GM18499 (cell line): ENCODE data around the gene RPS6KA1.
"Not testable (repeated sequence)": the region's sequence is repeated elsewhere in the genome, so short reads cannot be mapped to it uniquely, and the experiment has no call there.

Experiments
- ATAC-seq: cut with Tn5 transposase; IDR thresholded peaks from one replicate; pipeline ENCODE4 v1.9.1; 2021; ENCODE audit warnings: moderate number of reproducible peaks; ENCODE audit not compliant: insufficient read depth, unreplicated experiment

RPS6KA1 gene

DNA sequence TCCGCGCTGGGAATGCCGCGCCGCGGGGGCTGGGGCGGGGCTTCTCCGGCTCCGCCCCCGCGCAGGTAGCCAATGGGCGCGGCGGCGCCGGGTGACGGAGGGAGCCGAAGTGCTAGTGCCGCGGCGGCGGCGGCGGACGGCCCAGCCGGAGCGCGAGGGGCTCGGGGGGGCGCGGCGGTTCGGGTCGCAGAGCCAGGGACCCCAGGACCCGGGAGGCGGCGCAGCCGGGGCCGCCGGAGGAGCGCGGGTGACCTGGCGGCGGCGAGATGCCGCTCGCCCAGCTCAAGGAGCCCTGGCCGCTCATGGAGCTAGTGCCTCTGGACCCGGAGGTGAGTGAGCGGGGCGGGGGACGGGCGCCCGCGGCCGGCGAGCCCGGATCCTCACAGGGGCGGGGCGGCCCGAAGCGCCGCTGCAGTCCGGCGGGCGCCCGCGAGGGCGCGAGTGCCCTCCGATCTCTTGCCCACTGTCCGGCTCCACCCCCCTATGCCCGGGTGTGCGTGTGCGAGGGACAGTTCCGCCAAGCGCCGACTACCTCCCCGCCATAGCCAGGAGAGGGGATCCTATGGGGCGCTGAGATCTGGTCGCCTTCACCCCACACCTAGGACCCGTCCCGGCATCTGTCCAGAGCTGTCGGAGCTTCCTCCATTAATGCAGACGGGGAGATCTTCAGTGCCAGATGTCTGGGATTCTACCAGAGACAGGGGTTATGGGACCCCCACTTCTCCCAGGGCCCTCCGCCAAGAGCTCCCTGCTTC, at the start of gene RPS6KA1:
Gene RPS6KA1 (plus strand): TSS at position 107 of the 755 bp plus-strand sequence. CDS start 160 bp downstream, at position 267.
- ATAC-seq = no peak

DNA sequence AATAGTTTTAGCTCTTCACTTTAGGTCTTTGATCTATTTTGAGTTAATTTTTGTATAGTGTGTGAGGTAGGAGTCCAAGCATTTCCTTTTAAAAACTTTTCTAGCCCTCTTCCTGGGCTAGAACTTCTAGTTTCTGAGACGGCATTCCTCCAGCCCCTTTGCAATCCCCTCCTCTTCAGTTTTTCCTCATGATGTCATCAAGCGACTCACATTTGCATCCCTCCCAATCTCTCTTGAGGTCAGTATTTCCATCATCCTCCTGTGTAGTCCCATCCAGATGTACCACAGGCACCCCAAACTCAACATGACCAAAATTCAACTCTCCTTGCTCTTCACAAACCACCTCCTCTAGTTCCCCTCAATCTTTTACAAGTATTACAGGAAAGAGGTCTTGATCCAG, 46.6 kb upstream of the RPS6KA1 start:
- no peak for ATAC-seq

DNA sequence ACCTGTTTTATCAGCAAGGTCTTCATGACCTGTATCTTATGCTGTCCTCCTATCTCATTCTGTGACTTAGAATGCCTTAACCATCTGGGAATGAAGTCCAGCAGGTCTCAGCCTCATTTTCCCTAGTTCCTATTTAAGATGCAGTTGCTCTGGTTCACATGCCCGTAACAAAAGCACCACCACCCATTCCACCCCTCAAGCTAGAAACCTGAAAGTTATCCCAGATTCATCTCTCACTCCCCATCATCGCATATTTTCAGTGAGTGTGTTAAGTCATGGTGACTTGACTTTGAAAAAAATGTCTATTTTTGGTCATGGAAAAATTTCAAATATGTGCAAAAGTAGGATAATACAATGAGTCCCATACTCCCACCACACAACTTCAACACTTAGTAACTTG, 45.6 kb upstream of the RPS6KA1 start:
- no peak for ATAC-seq

DNA sequence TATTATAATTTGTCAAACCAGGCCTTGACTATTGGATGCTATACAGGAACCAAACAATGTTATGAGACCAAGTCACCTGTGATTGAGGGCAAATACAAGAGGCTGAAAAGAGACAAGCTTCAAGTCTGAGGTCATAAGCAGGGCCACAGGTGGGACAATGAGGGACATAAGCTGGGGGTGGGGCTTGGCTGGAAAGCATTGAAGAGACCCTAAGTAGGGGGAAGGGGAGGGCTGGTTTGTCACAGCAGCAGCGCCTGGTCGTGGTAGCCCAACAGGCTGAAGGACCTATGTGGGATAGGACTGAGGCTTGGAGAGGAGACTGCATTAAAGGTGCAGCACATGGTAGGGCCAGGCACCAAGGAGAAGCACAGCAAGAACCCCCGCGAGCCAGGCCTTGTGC, 39.4 kb upstream of the RPS6KA1 start:
- no peak for ATAC-seq

DNA sequence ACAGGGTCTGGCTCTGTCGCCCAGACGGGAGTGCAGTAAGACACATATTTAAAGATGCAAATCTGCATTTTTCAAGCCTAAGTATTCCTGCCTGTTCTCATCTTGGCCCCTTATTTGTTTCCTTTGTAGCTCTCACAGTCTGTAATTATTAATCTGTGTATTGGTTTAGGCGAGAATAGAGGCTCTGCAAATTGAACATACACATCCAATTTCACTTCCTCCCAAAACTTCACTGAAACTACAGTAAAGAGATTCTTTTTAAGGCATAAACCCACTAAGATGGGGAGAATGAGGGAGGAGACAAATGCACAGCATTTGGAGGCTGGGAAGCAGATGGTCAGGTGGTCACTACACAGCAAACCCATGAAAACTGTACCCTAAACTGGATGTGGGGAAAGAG, 36.3 kb upstream of the RPS6KA1 start:
- no peak for ATAC-seq

DNA sequence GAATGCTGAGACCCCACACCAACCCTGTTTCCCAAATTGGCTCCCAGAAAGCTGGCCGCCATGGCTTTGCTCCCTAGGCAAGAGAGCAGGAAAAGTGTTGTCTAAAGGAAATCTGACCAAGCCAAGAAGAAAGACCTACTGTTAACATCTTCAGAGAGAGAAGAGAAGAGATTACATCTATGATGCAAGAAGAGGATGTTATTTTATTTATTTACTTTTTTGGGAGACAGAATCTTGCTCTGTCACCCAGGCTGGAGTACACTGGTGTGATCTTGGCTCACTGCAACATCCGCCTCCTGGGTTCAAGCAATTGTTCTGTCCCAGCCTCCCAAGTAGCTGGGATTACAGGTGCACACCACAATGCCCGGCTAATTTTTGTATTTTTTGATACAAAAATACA, 35.6 kb upstream of the RPS6KA1 start:
- no peak for ATAC-seq

DNA sequence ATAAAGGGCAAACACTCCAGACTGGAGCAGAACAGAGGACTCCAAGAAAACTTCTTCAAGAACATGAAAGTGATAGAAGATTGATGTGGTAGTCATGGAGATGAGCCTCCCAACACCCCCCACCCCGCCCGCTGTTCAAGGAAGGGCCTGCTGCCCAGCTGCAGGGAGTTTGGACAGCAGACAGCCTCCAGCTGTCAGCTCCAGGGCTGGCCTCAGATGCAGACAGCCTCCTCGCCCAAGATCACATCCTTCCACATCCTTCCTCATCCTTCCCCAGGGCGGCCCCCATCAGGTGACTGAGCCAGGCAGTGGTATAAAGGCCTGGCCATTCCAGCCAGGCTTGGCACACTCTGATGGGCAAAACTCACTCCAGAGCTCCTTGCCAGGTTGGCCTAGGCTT, 32.7 kb upstream of the RPS6KA1 start:
- no peak for ATAC-seq

DNA sequence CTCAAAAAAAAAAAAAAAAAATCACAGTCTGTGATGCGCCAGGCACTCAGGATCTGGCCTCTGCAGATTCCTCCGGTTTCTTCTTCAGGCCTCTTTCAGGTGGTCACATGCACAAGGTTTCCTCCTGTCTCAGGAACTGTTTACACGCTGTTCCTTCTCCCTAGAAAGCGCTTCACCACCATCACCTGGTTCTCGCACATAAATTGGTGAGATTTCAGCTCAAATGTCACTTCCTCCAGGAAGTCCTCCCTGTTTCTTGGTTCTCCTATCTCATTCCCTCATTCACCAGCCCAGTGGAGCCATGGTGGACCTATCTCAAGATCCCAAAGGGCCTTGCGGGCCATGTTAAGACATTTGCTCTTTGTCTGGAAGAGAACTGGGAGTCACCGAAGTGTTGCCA, 30.7 kb upstream of the RPS6KA1 start:
- ATAC-seq = no peak

DNA sequence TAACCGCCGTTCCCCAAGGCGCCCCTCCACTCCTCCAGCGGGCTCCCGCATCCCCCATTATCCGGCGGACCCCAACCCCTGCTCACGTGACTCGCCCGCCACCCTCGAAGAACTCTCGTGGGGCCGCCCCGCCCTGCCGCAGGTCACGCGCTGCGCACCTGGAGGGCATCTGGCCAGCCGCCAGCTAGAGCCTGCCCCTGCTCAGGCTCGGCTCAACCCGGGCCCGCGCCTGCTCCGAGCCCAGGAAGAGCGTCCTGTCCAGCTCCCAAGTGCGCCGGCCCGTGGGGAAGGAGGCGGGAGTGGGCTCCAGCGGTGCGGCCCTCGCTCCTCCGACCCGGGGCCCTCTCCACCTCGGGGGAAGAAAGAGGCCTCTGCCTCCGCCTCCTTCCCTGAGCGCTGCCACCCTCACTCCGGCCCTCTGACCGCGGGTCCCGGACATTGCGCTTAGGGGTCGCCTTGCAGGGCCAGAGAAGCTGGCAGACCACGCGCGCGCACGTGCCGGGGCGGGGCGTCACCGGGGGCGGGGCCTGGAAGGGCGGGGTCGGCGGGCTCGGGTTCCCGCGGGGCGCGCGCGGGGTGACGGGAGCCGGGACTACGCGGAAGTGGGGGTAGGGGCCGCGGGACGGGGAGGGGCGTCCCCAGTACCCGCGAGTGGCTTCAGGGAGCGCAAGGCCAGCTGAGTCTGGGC, 28.9 kb upstream of the RPS6KA1 start:
- ATAC-seq = no peak

DNA sequence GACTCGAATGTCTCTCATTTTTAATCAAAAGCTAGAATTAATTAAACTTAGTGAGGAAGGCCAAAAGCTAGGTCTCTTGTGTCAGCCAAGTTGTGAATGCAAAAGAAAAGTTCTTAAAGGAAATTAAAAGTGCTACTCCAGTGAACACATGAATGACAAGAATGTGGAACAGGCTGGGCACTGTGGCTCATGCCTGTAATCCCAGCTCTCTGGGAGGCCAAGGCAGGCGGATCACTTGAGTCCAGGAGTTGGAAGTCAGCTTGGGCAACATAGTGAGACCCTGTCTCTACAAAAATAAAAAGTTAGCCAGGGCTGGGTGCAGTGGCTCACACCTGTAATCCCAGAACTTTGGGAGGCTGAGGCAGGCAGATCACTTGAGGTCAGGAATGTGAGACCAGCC, 18.9 kb upstream of the RPS6KA1 start:
- not testable (repeated sequence) for ATAC-seq

DNA sequence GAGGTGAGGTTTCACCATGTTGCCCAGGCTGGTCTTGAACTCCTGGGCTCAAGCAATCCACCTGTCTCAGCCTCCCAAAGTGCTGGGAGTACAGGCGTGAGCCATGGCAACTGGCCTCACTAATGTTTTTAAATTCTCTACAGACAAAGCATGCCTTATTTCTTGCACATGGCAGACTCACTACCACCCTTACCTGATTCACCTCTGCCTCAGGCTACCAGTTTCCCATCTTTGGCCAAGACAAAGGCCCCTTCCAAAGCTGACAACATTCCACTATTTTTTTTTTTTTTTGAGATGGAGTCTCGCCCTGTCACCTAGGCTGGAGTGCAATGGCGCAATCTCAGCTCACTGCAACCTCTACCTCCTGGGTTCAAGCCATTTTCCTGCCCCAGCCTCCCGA, 13.7 kb upstream of the RPS6KA1 start:
- not testable (repeated sequence) for ATAC-seq

DNA sequence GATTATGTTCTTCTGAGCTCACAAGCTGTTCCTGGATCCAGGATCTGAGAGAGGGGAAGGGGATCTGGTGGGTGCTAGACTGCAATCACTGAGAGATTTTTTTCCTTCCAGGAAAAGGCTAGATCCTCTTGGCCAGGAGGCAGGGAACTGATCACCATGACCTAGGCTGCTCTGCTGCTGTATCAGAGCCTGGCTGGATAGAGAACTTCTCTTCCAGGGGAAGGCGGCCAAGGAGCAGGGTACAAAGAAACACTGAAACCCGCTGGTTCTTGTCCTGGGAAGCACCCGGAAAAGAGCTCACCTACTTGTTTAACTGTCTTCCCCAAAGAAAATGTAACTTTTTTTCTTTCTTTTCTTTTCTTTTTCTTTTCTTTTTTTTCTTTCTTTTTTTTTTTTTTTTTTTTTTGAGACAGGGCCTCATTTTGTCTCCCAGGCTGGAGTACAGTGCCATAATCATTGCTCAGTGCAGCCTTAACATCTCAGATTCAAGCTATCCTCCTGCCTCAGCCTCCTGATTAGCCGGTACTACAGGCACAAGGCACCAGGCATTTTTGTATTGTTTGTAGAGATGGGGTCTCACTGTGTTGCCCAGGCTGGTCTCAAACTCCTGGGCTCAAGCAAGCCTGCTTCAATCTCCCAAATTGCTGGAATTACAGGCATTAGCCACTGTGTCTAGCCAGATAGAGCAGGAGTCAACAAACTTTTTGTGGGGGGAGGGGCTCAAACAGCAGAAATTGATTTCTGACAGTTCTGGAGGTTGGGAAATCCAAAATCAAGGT, 12.4 kb upstream of the RPS6KA1 start:
- no peak for ATAC-seq

DNA sequence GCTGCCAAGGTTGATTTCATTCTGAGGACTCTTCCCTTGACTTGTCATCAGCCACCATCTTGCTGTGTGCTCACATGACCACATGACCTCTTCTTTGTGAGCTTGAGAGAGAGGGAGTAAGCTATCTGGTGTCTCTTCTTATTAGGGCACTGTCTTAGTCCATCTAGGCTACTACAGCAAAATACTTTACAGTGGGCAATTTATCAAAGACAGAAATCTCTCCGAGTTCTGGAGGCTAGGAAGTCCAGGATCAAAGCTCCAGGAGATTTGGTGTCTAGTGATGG, 11.9 kb upstream of the RPS6KA1 start:
- no peak for ATAC-seq

DNA sequence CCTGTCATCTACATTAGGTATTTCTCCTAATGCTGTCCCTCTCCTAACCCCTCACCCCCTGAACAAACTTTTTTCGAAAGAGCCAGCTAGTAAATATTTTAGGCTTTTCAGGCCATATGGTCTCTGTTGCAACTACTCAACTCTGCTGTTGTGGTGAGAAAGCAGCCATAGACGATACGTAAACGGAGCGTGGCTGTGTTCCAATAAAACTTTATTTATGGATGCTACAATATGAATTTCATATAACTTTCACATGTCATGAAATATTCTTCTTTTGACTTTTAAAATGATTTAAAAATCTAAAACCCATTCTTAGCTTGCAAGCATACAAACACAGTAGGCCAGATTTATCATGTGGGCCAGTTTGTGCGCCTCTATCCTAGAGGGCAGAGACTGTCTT, 11.2 kb upstream of the RPS6KA1 start:
- ATAC-seq = no peak

DNA sequence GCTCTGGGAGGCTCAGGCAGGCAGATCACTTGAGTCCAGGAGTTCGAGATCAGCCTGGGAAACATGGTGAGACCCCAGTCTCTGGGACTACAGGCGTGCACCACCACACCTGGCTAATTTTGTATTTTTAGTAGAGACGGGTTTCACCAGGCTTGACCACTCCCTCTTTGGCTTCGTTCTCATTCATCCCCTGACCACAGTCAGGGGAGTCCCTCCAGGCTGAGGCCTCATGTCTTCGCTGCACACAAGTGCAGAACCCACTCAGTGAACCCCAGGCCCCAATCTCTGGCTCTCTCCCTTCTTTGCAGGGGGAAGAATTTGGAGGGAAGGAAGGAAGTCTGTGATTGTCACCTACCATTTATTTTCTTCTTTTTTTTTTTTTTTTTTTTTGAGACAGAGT, 9.2 kb upstream of the RPS6KA1 start:
- ATAC-seq = no peak

DNA sequence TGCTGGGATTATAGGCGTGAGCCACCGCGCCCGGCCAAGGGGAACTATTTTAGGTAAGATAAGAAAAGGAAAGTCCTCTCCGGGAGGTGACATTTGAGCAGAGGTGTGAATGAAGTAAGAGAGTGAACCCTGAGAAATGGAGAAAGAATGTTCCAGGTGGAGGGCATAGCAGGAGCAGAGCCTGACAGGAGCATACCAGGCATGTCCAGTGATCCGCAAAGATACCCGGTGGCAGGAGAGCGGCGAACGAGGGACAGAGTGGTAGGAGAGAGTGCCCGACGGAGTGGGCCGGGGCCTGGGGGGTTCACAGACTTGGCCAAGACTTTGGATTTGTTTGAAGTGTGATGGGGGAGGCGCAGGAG, 7.9 kb upstream of the RPS6KA1 start:
- ATAC-seq = no peak

DNA sequence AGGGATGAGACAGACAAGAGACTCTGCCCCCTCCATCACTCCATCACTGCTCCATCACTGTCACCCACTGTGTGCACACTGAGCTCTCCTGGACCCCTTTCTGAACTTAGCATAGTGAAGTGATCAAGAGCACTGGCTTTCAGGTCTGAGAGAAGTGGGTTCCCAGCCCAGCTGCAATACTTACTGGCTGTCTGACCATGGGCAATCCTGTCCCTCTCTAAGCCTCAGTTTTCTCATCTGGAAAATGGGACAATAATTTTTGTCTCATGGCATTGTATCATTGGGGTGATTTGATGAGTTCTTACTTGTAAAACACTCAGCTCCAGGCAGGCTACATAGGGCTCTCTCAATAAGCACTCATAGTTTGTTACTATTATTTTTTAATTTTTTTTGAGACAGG, 7.5 kb upstream of the RPS6KA1 start:
- no peak for ATAC-seq

DNA sequence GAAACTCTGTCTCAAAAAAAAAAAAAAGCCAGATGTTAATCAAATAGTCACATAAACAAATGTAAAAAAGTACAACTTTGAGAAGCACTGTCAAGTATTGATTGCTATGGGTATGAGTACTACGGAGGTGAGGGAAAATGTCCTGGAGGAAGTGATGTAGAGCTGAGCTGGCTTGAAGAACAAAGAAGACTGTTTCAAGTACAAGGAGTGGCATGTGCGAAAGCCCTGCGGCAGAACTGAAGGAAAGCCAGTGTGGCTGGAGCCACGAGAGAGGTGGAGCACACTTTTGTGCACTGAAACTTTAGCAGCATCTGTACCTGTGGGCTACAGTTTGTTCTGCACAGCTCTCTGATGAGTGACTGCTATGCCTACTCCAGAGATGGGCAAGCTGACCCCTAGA, 5.4 kb upstream of the RPS6KA1 start:
- no peak for ATAC-seq

DNA sequence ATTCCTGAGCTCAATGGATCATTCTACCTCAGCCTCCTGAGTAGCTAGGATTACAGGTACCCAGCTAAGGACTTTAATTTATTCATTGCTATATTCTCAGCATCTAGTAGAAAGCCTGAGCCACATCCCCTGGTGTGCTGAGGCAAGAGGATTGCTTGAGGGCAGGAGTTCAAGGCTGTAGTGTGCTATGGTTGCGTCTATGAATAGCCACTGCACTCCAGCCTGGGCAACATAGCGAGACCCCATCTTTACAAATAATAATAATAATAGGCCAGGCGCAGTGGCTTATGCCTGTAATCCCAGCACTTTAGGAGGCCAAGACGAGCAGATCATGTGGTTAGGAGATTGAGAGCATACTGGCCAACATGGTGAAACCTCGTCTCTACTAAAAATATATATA, 3.3 kb upstream of the RPS6KA1 start:
- no peak for ATAC-seq

DNA sequence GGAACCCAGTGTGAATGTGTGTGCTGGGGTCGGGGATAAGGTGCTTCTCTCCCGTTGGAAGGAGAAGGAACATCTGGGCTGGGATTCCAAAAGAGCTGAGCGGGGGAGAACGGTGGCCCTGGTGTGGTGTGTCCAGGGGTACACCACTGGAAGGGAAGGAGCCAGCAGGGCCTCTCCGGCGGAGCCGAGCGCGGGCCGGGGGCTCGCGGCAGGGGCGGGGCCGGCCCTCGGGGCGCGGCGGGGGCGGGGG, 231 bp upstream of the RPS6KA1 start:
- no peak for ATAC-seq

DNA sequence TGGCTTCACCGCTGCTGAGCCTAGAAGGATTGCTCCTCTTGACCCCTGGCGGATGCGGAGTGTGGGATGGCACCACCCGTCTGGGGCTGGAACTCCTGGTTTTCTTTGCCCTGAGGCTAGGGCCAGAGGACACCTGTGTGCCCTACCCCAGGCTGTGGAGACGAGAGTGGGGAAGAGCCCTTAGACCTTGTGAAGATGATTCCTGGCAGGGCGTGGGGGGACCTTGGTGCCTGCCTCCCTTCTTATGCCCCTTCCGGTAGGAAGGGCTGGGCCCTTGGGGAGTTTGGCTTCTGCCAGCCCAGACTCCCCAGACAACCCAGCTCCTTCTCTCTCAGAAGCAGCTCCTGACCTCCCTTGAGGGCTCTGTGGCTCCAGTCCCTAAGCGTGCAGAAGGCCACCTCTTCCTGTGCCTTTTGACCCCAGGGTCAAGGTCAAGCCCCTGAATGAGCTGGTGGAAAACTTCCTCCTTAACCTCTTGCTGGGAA, 891 bp downstream of the RPS6KA1 start:
- ATAC-seq = no peak
